T47D (cell line): ENCODE results near the gene MSGN1.

ENCODE experiments used
- DNase-seq, 2 experiments: peaks; one replicate each; pipeline versions ENCODE4 v3.0.0 to v3.0.0-alpha.2; 2011 to 2012; ENCODE audit warnings: low read depth in 1 of 2, low spot score in 1 of 2
- JUND ChIP-seq: IDR thresholded peaks from 2 replicates; pipeline ENCODE4 v1.6.1; 2012; ENCODE audit warnings: low read depth
- in situ Hi-C: cut with HindIII; loops from 2 replicates; pipeline ENCODE4 v1.10.0; 2016; ENCODE audit warnings: low sequenced_read_pairs, low pct_unique_long_range_greater_than_20kb

MSGN1 gene

GRCh38 chr2:17867133-17867532 is 50.9 kb downstream of the MSGN1 start:
- in situ Hi-C loops: no loop called here
- TF ChIP-seq JUND: no peak
- no peak for DNase-seq
